ENCODE measurements around the gene KRT6C. TPM values are rescaled to one million over a fixed set of nuclear protein-coding genes. Genes with fewer than 3 reads are reported as not detected.
"Not testable (repeated sequence)": the region's sequence is repeated elsewhere in the genome, so short reads cannot be mapped to it uniquely, and the experiment has no call there.

Gene KRT6C
- total and polyA plus RNA-seq, 11 donors = not detected

GRCh38 chr12:52495389-52495788 is 21.8 kb upstream of the KRT6C start:
- Histone ChIP-seq H3K4me3 (no peak overlapping the region), H3K27ac (peak overlapping the region in 2 of 12 donors; percentile 11 to 66), H3K4me1 (peaks cover 0 to 25% (median 5%) of the 10 kb centered on the region in 12 donors), H3K9me3 (no peaks in the 10 kb centered on the region), H3K27me3 (peaks cover 0 to 16% (median 0%) of the 10 kb centered on the region in 9 donors), H3K36me3 (no peaks in the 10 kb centered on the region)
- no peak for ATAC-seq
- DNase-seq = no peak
- TF ChIP-seq CTCF (IDR thresholded peaks at IDR 0.05) = no peak
- TF ChIP-seq POLR2A (IDR thresholded peaks at IDR 0.05) = no peak
- intact Hi-C loops (cut with DNase I) = loop anchor here in 1 of 10 donors (10.0 kb wide), 1 partner anchor 81 kb away; no protein-coding TSS in a partner anchor
- WGBS, 4 donors = 48 to 59% (median 50%) methylated on average over 3 of the region's 3 CpGs

GRCh38 chr12:52494518-52494917 is 20.9 kb upstream of the KRT6C start:
- TF ChIP-seq CTCF (IDR thresholded peaks at IDR 0.05) (no peak), POLR2A (IDR thresholded peaks at IDR 0.05) (no peak)
- H3K27ac ChIP-seq = peak overlapping the region in 1 of 12 donors; percentile 66
- peaks cover 0 to 16% (median 0%) of the 10 kb centered on the region in 9 donors for H3K27me3 ChIP-seq
- DNase-seq = peak in 1 of 5 donors; percentile 68
- no peak overlapping the region for H3K4me3 ChIP-seq
- WGBS, 4 donors = 33 to 57% (median 48%) methylated on average over 4 of the region's 4 CpGs
- ATAC-seq = peak in 3 of 4 donors; percentile 22 to 74 (median 62)
- H3K4me1 ChIP-seq = peaks cover 0 to 25% (median 5%) of the 10 kb centered on the region in 12 donors
- no peaks in the 10 kb centered on the region for H3K9me3 ChIP-seq
- intact Hi-C loops (cut with DNase I) = loop anchor here in 1 of 10 donors (10.0 kb wide), 1 partner anchor 80 kb away; no protein-coding TSS in a partner anchor
- no peaks in the 10 kb centered on the region for H3K36me3 ChIP-seq

GRCh38 chr12:52494100-52494499 is 20.5 kb upstream of the KRT6C start:
- TF ChIP-seq CTCF (IDR thresholded peaks at IDR 0.05) (no peak), POLR2A (IDR thresholded peaks at IDR 0.05) (no peak)
- 87 to 90% (median 88%) methylated on average over 1 of the region's 1 CpG for WGBS, 4 donors
- Histone ChIP-seq H3K27me3 (peaks cover 0 to 16% (median 3%) of the 10 kb centered on the region in 9 donors), H3K9me3 (no peaks in the 10 kb centered on the region), H3K36me3 (no peaks in the 10 kb centered on the region), H3K4me1 (peaks cover 0 to 25% (median 5%) of the 10 kb centered on the region in 12 donors), H3K4me3 (no peak overlapping the region), H3K27ac (no peak overlapping the region)
- ATAC-seq = no peak
- intact Hi-C loops (cut with DNase I) = loop anchor here in 1 of 10 donors (10.0 kb wide), 1 partner anchor 79 kb away; no protein-coding TSS in a partner anchor
- DNase-seq = no peak

- 86 to 93% (median 89%) methylated on average over 2 of the region's 2 CpGs for WGBS, 4 donors
These were observed 19.6 kb upstream of the KRT6C start, which contains the start of gene KRT6A for GRCh38 chr12:52493172-52493571. Gene KRT6A (minus strand): TSS chr12:52493257. CDS start chr12:52493188, 69 bp downstream.

GRCh38 chr12:52492405-52492804 is 18.8 kb upstream of the KRT6C start:
- not testable (repeated sequence) for H3K36me3 ChIP-seq, DNase-seq, H3K27ac ChIP-seq, H3K9me3 ChIP-seq, ATAC-seq, H3K4me3 ChIP-seq
- peaks cover 0 to 25% (median 5%) of the 10 kb centered on the region in 12 donors for H3K4me1 ChIP-seq
- intact Hi-C loops (cut with DNase I) = loop anchor here in 1 of 10 donors (10.0 kb wide), 1 partner anchor 78 kb away; no protein-coding TSS in a partner anchor
- peaks cover 0 to 16% (median 0%) of the 10 kb centered on the region in 9 donors for H3K27me3 ChIP-seq
- WGBS, 4 donors = 92 to 94% (median 93%) methylated on average over 5 to 6 of the region's 6 CpGs

More at GRCh38 chr12:52493172-52493571, 19.6 kb upstream of the KRT6C start, which contains the start of gene KRT6A:
- Histone ChIP-seq H3K27ac (no peak within 1 kb of the TSS), H3K4me1 (peaks cover 0 to 25% (median 5%) of the 10 kb centered on the region in 12 donors), H3K9me3 (no peaks in the 10 kb centered on the region), H3K4me3 (no peak within 1 kb of the TSS), H3K27me3 (peaks cover 0 to 16% (median 3%) of the 10 kb centered on the region in 9 donors), H3K36me3 (no peaks in the 10 kb centered on the region)
- no peak for ATAC-seq
- DNase-seq = no peak
- TF ChIP-seq POLR2A (IDR thresholded peaks at IDR 0.05) (no peak), CTCF (IDR thresholded peaks at IDR 0.05) (no peak)
- intact Hi-C loops (cut with DNase I) = loop anchor here in 1 of 10 donors (10.0 kb wide), 1 partner anchor 78 kb away; no protein-coding TSS in a partner anchor

- intact Hi-C loops (cut with DNase I) = loop anchor here in 1 of 10 donors (10.0 kb wide), 1 partner anchor 77 kb away; no protein-coding TSS in a partner anchor
- H3K36me3 ChIP-seq, DNase-seq, H3K9me3 ChIP-seq, H3K4me3 ChIP-seq, H3K27ac ChIP-seq, ATAC-seq: not testable (repeated sequence)
- H3K27me3 ChIP-seq = peaks cover 0 to 16% (median 3%) of the 10 kb centered on the region in 9 donors
- 76 to 86% (median 84%) methylated on average over 8 of the region's 8 CpGs for WGBS, 4 donors
- peaks cover 0 to 24% (median 5%) of the 10 kb centered on the region in 12 donors for H3K4me1 ChIP-seq
These were observed 17.9 kb upstream of the KRT6C start for GRCh38 chr12:52491495-52491894.

Data from heart left ventricle (tissue), 16 donors.